GM15510 (cell line): ENCODE measurements around the gene EAPP.

Experiments used
- POLR2A ChIP-seq: IDR thresholded peaks from 3 replicates; pipeline ENCODE4 v1.6.1; 2011; ENCODE audit warnings: borderline replicate concordance; ENCODE audit not compliant: insufficient read length; ENCODE audit errors: extremely low read depth

Gene EAPP

GRCh38 chr14:34475163-34475562, 64.3 kb downstream of the EAPP start:
- TF ChIP-seq POLR2A, result no peak

GRCh38 chr14:34474187-34474679, 65.3 kb downstream of the EAPP start:
- no peak for TF ChIP-seq POLR2A

GRCh38 chr14:34472706-34473279, 66.7 kb downstream of the EAPP start:
- no peak for TF ChIP-seq POLR2A

DNA sequence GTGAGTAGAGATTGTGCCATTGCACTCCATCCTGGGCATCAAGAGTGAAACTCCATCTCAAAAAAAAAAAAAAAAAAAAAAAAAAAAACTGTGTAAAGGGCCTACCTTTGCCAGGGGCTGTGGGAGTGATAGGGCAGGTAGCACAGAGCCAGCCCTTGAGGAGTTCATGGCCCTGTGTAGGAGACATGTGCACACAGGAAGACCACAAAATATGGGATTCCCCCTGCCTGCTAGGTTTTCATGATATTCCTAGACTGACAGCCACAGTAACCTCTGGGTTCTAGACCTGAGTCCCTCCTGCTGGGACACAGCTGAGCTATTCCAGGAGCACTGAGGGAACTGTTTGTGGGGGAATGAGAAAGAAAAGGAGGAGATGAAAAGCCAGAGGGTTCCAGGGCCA, 69.2 kb downstream of the EAPP start:
- TF ChIP-seq POLR2A, result no peak

DNA sequence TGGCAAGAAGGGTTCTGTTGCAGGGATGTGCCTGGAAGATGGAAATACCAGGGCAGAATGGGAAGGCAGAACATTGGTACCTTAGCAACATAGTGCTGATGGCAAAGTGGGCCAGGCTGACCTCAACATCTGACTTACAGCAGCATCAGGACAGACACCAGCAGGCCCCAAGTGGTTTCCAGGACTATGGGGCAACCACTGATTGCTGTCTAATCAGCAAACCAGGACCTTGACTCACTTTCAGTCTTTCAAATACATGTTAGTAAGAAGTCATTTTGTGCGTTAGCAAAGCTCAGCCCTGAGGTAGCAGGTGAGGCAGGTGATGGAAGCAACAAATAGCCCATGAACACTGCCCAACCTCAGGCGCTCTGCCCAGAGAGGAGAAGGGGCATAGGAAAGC, 72.8 kb downstream of the EAPP start:
- no peak for TF ChIP-seq POLR2A
